Measurements from ENCODE around the gene TYROBP.

TYROBP gene

GRCh38 chr19:35889370-35890112 is 18.6 kb downstream of the TYROBP start:
- H3K4me3 ChIP-seq (ENCODE audit: low read length): no peak overlapping the region
- no peak for TF ChIP-seq CTCF (conservative IDR thresholded peaks at IDR 0.05; ENCODE audit: low read depth, low read length)
- no peak for DNase-seq (ENCODE audit: low read depth)

- no peak overlapping the region for H3K4me3 ChIP-seq (ENCODE audit: low read length)
- TF ChIP-seq CTCF (conservative IDR thresholded peaks at IDR 0.05; ENCODE audit: low read depth, low read length): no peak
- DNase-seq (ENCODE audit: low read depth): no peak
Observed at GRCh38 chr19:35888398-35888797, 19.7 kb downstream of the TYROBP start.

DNA sequence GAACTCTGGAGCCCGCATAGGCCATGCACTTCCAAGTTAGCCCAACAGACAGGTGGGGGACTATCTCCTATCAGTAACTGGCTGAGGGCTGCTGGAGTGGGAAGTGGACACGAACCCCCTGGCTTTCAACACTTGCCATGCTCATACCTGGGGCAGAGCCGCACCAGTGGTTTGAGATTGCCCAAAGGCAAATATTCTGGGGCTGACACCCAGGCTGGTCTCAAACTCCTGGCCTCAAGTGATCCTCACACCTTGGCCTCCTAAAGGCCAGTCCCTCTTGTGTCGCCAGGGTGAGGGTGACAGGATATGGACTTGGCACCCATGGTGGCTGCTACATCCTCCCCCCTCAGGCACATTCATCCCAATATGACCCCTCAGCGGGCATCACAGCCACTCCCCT is 20.9 kb downstream of the TYROBP start:
- TF ChIP-seq CTCF (conservative IDR thresholded peaks at IDR 0.05; ENCODE audit: low read depth, low read length): no peak
- no peak for DNase-seq (ENCODE audit: low read depth)
- H3K4me3 ChIP-seq (ENCODE audit: low read length): no peak overlapping the region

GRCh38 chr19:35885904-35886303 is 22.2 kb downstream of the TYROBP start:
- H3K4me3 ChIP-seq (ENCODE audit: low read length): no peak overlapping the region
- no peak for TF ChIP-seq CTCF (conservative IDR thresholded peaks at IDR 0.05; ENCODE audit: low read depth, low read length)
- DNase-seq (ENCODE audit: low read depth): no peak

DNA sequence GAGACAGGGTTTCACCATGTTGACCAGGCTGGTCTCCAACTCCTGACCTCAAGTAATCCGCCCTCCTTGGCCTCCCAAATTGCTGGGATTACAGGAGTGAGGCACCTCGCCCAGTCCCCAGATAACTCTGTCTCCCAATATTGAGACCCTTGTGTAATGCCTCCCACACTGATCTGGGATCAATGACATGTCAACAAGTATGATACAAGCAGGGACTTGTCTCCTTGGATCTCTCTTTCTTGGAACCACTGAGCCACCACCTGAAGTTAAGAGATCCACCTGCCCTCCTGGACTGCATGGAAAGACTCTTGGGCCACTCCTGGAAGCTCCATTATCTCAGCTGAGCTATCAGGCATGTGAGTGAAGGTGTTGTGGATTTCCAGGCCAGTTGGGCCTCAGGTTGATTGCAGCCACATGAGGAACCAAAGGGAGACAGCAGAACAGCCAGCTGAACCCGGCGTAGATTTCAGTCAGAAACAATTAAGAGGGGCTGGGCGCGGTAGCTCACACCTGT is 22.8 kb downstream of the TYROBP start:
- no peak for TF ChIP-seq CTCF (conservative IDR thresholded peaks at IDR 0.05; ENCODE audit: low read depth, low read length)
- no peak for DNase-seq (ENCODE audit: low read depth)
- H3K4me3 ChIP-seq (ENCODE audit: low read length): no peak overlapping the region

- no peak for TF ChIP-seq CTCF (conservative IDR thresholded peaks at IDR 0.05; ENCODE audit: low read depth, low read length)
- no peak overlapping the region for H3K4me3 ChIP-seq (ENCODE audit: low read length)
- no peak for DNase-seq (ENCODE audit: low read depth)
Observed at GRCh38 chr19:35883882-35884281, 24.2 kb downstream of the TYROBP start.
